BJ (cell line): ENCODE data around the gene PAF1. TPM values are rescaled to one million over a fixed set of nuclear protein-coding genes. Genes with fewer than 3 reads are reported as not detected.

Experiments used
- CTCF ChIA-PET: fragments of 350-600 bp; formaldehyde crosslinking; extraction: SDS; loops from one replicate; lab custom pipeline; 2021; ENCODE audit warnings: antibody characterized with exemption, inconsistent platforms; lab: Yijun Ruan, JAX
- POLR2A ChIA-PET: fragments of 300-600 bp; sonication (Branson Sonifier 250); formaldehyde crosslinking; extraction: SDS; loops from one replicate; lab custom pipeline; 2021; ENCODE audit warnings: antibody characterized with exemption; lab: Charles Lee
- DNase-seq: peaks from one replicate; pipeline ENCODE4 v3.0.0-alpha.2; 2011; ENCODE audit warnings: low read depth
- H3K27me3 ChIP-seq: 2 replicates; pipeline ENCODE4 v1.6.0; 2011; ENCODE audit warnings: low read length; ENCODE audit not compliant: control insufficient read depth, insufficient read depth
- H3K36me3 ChIP-seq: 2 replicates; pipeline ENCODE4 v1.5.1; 2011; ENCODE audit warnings: low read length; ENCODE audit not compliant: control insufficient read depth, insufficient read depth
- H3K4me3 ChIP-seq: 2 replicates; pipeline ENCODE4 v1.5.1; 2011; ENCODE audit warnings: low read depth, mild to moderate bottlenecking, control low read depth, low read length
- polyA minus RNA-seq: library from RNA; depleted of rRNA, polyadenylated mRNA; stranded (reverse); fragments of >200 nt; gene quantifications from 2 replicates; pipeline ENCODE4 v1.2.3, GENCODE V29; 2011; rRNA and poly(A)+ RNA removed
- polyA plus RNA-seq: library from polyadenylated mRNA; depleted of rRNA; stranded (reverse); fragments of >200 nt; gene quantifications from 2 replicates; pipeline ENCODE4 v1.2.3, GENCODE V29; 2011; rRNA removed
- TF ChIP-seq, protein P1 (sequence below): IDR thresholded peaks from 2 replicates; pipeline ENCODE4 v1.5.1; 2011; ENCODE audit warnings: low read depth, mild to moderate bottlenecking, control low read depth, inconsistent platforms, low read length, moderate library complexity; ENCODE audit not compliant: insufficient read depth

PAF1 gene
- polyA plus RNA-seq (50.2 and 51.8 TPM in 2 replicates), polyA minus RNA-seq (30.1 and 41.0 TPM in 2 replicates)

GRCh38 chr19:39390751-39391437 lies at the start of gene PAF1, which contains the start of gene MED29:
Gene PAF1 (minus strand): TSS chr19:39391106. CDS start chr19:39390864, 242 bp downstream.
Gene MED29 (plus strand): TSS chr19:39391378. CDS start chr19:39391423, 45 bp downstream.
- DNase-seq, result peak; percentile 99
- CTCF ChIA-PET, result interaction anchor here (1.0 to 2.2 kb wide), 7 partner anchors 12 to 63 kb away, joined by 3 to 10 read pairs (median 4); partner anchors contain the start of genes PLEKHG2 and SAMD4B
- POLR2A ChIA-PET, result interaction anchor here (0.5 to 1.4 kb wide), 6 partner anchors 16 to 48 kb away, joined by 3 to 11 read pairs (median 4); partner anchors contain the start of genes RPS16 and ZFP36
- Histone ChIP-seq H3K36me3 (peaks cover 25% of the 10 kb centered on the region), H3K27me3 (no peaks in the 10 kb centered on the region), H3K4me3 (peak within 1 kb of the TSS; percentile 100)
- TF ChIP-seq, protein P1, sequence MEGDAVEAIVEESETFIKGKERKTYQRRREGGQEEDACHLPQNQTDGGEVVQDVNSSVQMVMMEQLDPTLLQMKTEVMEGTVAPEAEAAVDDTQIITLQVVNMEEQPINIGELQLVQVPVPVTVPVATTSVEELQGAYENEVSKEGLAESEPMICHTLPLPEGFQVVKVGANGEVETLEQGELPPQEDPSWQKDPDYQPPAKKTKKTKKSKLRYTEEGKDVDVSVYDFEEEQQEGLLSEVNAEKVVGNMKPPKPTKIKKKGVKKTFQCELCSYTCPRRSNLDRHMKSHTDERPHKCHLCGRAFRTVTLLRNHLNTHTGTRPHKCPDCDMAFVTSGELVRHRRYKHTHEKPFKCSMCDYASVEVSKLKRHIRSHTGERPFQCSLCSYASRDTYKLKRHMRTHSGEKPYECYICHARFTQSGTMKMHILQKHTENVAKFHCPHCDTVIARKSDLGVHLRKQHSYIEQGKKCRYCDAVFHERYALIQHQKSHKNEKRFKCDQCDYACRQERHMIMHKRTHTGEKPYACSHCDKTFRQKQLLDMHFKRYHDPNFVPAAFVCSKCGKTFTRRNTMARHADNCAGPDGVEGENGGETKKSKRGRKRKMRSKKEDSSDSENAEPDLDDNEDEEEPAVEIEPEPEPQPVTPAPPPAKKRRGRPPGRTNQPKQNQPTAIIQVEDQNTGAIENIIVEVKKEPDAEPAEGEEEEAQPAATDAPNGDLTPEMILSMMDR, result 0 out of 2 replicates have a peak, but pooled peaks have one; percentile 4

DNA sequence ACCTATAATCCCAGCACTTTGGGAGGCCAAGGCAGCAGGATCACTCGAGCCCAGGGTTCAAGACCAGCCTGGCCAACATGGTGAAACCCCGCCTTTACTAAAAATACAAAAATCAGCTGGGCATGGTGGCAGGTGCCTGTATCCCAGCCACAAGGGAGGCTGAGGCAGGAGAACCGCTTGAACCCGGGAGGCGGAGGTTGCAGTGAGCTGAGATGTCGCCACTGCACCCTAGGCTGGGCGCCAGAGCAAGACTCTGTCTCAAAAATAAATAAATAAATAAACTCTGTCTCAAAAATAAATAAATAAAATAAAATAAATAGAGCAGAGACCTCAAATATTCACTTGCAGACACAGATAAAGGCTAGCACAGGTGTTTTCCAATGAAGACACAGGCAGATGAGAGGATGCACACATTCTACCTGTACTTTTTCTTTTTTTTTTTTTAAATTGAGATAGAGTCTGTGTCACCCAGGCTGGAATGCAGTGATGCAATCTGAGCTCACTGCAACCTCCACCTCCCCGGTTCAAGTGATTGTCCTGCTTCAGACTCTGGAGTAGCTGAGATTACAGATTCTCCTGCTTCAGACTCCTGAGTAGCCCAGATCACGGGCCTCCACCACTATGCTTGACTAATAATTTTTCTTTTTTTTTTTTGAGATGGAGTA lies 47.5 kb upstream of the PAF1 start:
- POLR2A ChIA-PET, result interaction anchor here (0.7 kb wide), 1 partner anchor 48 kb away, joined by 8 read pairs; the partner anchor contains the start of gene PAF1
- no peak for DNase-seq
- TF ChIP-seq, protein P1, result no peak

GRCh38 chr19:39436350-39436716 lies 45.4 kb upstream of the PAF1 start:
- H3K36me3 ChIP-seq, result peaks cover 14% of the 10 kb centered on the region
- no peaks in the 10 kb centered on the region for H3K27me3 ChIP-seq
- POLR2A ChIA-PET, result interaction anchor here (0.6 to 1.5 kb wide), 11 partner anchors 9 to 745 kb away, joined by 3 to 17 read pairs (median 4); partner anchors contain the start of genes EID2B, MED29, PAF1 and SAMD4B
- TF ChIP-seq, protein P1, result no peak
- DNase-seq, result no peak
- peak overlapping the region; percentile 98 for H3K4me3 ChIP-seq
- CTCF ChIA-PET, result interaction anchor here (0.9 to 1.7 kb wide), 6 partner anchors 22 to 98 kb away, joined by 3 to 9 read pairs (median 6); partner anchors contain the start of genes EID2B and PLEKHG2

More for the DNA sequence above, 47.5 kb upstream of the PAF1 start:
- H3K4me3 ChIP-seq, result no peak overlapping the region
- H3K27me3 ChIP-seq, result no peaks in the 10 kb centered on the region
- CTCF ChIA-PET, result interaction anchor here (0.7 to 1.8 kb wide), 9 partner anchors 9 to 233 kb away, joined by 3 to 5 read pairs (median 3); partner anchors contain the start of gene EID2B
- peaks cover 8% of the 10 kb centered on the region for H3K36me3 ChIP-seq

DNA sequence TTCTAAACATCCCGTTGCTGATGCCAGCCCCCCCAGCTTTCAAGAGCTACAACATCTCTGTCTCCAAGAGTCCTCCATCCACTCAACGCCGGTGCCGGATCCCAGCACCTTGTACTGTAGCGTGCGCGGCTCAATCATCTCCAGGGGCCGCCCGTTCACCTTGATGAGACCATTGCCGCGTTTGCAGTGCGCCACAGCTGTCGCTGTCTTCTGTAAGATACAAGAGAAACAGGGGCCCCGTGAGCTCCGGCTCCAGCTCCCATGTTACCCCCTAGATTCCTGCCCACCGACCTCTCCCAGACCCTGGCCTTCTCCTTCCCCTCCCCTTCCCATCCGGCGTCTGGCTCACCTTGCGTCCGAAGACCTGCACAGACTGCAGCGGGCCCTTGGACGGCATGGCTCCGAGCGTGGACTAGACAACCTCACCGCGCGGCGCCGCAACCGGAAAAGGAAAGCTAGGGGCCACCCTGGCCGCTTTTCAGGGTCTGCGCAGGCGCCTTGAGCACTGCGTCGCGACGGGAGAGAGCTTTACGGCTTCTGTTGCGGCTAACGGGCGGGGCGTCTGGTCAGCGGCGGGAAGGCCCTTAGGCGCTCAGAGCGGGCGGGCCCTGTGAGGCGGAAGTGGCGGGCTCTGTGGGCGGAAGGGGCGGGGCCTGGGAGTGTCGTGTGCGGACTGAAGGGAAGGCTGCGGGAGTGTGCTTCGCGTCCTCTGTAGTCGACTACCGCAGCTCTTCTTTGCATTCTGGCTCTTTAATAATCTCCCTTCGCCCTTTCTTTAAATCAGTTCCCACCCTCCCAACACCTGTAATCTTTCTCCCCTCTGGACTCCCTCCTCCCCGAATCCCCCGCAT lies 44.8 kb upstream of the PAF1 start, which contains the start of gene RPS16:
Gene RPS16 (minus strand): TSS at position 451 of the 851 bp plus-strand sequence. CDS start 54 bp downstream, at position 397.
- CTCF ChIA-PET, result interaction anchor here (0.8 to 1.7 kb wide), 7 partner anchors 21 to 98 kb away, joined by 3 to 9 read pairs (median 5); partner anchors contain the start of genes EID2B and PLEKHG2
- TF ChIP-seq, protein P1, result no peak
- no peaks in the 10 kb centered on the region for H3K27me3 ChIP-seq

More for the DNA sequence above, 44.8 kb upstream of the PAF1 start, which contains the start of gene RPS16:
- Histone ChIP-seq H3K36me3 (peaks cover 17% of the 10 kb centered on the region), H3K4me3 (peak within 1 kb of the TSS; percentile 98)
- POLR2A ChIA-PET, result interaction anchor here (0.6 to 1.5 kb wide), 11 partner anchors 10 to 744 kb away, joined by 3 to 17 read pairs (median 4); partner anchors contain the start of genes EID2B, MED29, PAF1 and SAMD4B
- peak; percentile 66 for DNase-seq
